Activated naive CD4-positive, alpha-beta T cell treated with anti-CD3 and anti-CD28 coated beads, Interleukin-2, amount 50 U/mL, for 72 hours (primary cell): ENCODE measurements around the gene EHD4. TPM values are rescaled to one million over a fixed set of nuclear protein-coding genes. Genes with fewer than 3 reads are reported as not detected.
A peak's percentile ranks its signal among the peaks of the same experiment; 100 is the strongest.

Source experiments
- ATAC-seq, 2 donors: fragments of 150-1000 bp; cut with Tn5 transposase; 2 replicates each; pipeline ENCODE4 v1.10.0; 2021; ENCODE audit warnings: mild to moderate bottlenecking in 2 of 2, moderate library complexity in 2 of 2
- DNase-seq, 2 donors: peaks; one replicate each; pipeline ENCODE4 v3.0.0; 2021 to 2022; ENCODE audit warnings: low spot score in 2 of 2
- H3K27ac Mint-ChIP-seq, 2 donors: one replicate each; pipeline ENCODE4 v1.8.0; 2022; ENCODE audit warnings: mild to moderate bottlenecking in 2 of 2, mixed read lengths in 2 of 2
- H3K36me3 Mint-ChIP-seq, 2 donors: one replicate each; pipeline ENCODE4 v1.8.0; 2022; ENCODE audit warnings: mixed read lengths in 2 of 2
- H3K9me3 Mint-ChIP-seq, 2 donors: one replicate each; pipeline ENCODE4 v1.8.0; 2022; ENCODE audit warnings: mixed read lengths in 2 of 2
- total RNA-seq, 2 donors: library from RNA; stranded (reverse); gene quantifications; one replicate each; pipeline ENCODE4 v1.2.3, GENCODE V29; 2022

EHD4 gene
- total RNA-seq, 2 donors from 2014 or later: 25.3 to 60.0 TPM

DNA sequence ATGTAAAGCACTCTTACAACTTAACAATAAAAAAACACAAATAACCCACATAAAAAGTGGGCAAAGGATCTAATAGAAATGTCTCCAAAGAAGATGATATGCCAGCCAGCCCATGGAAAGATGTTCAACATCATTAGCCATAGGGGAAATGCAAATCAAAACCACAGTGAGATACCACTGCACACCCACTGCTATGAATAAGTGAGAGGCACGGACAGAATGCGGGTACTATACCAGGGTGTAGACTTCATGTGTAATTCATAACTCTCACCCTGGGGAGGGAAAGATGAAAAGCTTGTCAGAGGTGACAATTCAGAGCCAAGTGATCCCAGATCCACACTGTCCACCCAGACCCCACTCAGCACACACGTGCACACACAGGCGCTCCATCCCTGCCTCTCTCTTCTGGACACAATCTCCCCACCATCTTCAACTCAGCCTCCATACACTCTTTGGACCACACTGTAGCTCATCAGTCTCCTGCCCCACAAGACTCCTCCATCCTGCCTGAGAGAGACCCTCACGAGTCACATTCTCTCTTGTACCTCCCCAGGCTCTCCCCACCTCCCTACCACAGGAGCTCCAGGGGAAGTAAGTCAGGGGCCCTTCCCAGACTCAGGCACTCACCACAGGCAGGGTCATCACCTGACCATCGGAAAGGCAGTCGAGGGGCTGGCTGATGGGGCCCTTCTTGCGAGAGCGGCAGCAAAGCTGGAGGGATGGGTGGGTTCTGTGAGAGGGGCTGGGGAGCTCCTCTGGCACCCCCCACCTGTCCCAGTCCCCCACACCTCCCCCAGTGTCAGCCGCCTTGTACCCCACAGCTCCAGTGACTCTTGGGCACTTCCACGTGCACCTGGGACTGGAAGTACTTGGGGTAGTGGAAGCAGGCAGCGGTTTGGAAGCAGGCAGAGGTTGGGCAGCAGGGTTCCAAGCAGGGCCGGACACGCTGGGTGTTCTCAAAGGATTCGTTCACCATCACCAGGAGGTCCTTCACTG lies 27.2 kb upstream of the EHD4 start:
- no peak overlapping the region for H3K27ac Mint-ChIP-seq
- peak; percentile 51 to 68 for ATAC-seq
- H3K36me3 Mint-ChIP-seq: no peaks in the 10 kb centered on the region
- DNase-seq: no peak
- no peaks in the 10 kb centered on the region for H3K9me3 Mint-ChIP-seq

- no peaks in the 10 kb centered on the region for H3K36me3 Mint-ChIP-seq
- no peaks in the 10 kb centered on the region for H3K9me3 Mint-ChIP-seq
- H3K27ac Mint-ChIP-seq: no peak overlapping the region
- DNase-seq: no peak
- no peak for ATAC-seq
Observed at GRCh38 chr15:41997845-41998244, 25.5 kb upstream of the EHD4 start.

DNA sequence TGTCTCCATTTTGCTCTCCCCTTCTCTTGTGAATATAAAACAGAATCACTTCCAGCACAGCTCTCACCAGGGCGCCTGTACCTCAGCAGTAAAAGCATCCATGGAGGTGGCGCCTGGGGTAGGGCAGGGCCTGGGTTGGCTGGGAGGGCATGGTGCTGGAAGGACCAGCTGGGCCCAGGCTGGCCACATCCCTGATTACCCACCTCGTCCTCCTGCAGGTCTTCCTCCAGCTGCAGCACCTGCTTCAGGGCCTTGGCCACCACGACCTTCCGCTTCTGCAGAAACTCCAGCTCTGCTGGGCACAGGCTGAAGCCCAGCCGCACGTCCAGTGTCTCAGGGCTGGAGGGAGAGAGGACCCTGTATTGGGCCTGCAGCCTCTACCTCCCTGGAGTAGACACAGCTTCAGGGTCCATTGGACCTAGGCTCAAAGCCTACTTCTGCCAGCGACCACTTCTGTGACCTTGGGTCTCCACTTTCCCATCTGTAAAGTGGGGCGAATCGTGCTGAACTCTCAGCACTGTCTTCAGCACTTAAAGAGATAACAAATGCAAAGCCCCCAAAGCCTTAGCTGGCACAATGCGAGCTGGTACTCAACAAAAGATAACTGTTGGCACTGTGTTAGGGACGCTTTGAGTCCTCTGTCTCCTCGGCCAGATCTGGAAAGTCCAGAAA lies 24.7 kb upstream of the EHD4 start:
- Mint-ChIP-seq H3K27ac (no peak overlapping the region), H3K36me3 (no peaks in the 10 kb centered on the region)
- ATAC-seq: no peak

DNA sequence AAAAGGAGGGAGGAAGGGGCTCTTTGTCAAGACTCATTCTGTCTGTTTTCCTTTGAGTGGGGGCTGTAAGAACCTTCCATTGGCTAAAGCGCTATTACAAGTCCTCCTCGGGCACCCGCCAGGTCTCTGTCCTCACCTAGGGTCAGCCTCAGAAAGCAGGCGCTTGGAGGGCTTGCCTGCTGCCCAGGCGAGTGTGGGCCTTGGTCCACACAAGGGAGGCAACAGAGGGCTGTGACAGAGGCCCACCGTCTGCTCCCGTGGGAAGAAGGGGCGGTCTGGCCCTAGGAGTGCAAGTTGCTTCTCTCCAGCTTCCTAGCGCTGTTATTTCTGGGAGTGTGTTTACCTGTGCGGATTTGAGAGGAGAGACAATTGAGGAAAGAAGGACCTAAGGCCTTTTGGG lies 24.0 kb upstream of the EHD4 start:
- ATAC-seq (no peak), DNase-seq (no peak)
- no peak overlapping the region for H3K27ac Mint-ChIP-seq
- H3K36me3 Mint-ChIP-seq: no peaks in the 10 kb centered on the region
- H3K9me3 Mint-ChIP-seq: no peaks in the 10 kb centered on the region

More for the DNA sequence above, 24.7 kb upstream of the EHD4 start:
- no peaks in the 10 kb centered on the region for H3K9me3 Mint-ChIP-seq
- DNase-seq: no peak

DNA sequence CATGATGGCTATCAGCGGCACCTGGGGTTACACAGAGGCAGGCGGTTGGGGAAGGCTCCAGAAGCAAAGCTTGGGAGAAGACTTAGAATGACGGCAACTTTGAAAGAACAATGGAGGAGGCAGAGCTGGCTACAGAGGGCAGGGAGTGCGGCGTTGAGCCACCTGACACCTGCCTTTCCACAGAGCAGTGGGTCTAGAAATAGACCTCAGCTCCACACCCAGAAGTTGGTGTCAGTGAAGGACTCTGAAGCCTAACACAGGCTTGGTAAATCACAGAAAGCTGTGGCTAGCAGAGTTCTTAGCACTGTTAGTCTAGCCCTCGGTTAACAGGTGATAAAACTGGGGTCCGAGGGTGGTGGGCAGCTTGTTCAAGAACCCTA lies 23.1 kb upstream of the EHD4 start:
- Mint-ChIP-seq H3K27ac (peak overlapping the region in 1 of 2 donors; percentile 45), H3K36me3 (no peaks in the 10 kb centered on the region), H3K9me3 (no peaks in the 10 kb centered on the region)
- no peak for DNase-seq
- ATAC-seq: no peak

- Mint-ChIP-seq H3K9me3 (no peaks in the 10 kb centered on the region), H3K27ac (peak overlapping the region; percentile 22 to 45), H3K36me3 (no peaks in the 10 kb centered on the region)
- ATAC-seq (no peak), DNase-seq (no peak)
Observed at GRCh38 chr15:41994772-41995475, 22.6 kb upstream of the EHD4 start.

GRCh38 chr15:41994171-41994650 lies 21.9 kb upstream of the EHD4 start:
- Mint-ChIP-seq H3K27ac (no peak overlapping the region), H3K9me3 (no peaks in the 10 kb centered on the region), H3K36me3 (no peaks in the 10 kb centered on the region)
- no peak for DNase-seq
- ATAC-seq: no peak

DNA sequence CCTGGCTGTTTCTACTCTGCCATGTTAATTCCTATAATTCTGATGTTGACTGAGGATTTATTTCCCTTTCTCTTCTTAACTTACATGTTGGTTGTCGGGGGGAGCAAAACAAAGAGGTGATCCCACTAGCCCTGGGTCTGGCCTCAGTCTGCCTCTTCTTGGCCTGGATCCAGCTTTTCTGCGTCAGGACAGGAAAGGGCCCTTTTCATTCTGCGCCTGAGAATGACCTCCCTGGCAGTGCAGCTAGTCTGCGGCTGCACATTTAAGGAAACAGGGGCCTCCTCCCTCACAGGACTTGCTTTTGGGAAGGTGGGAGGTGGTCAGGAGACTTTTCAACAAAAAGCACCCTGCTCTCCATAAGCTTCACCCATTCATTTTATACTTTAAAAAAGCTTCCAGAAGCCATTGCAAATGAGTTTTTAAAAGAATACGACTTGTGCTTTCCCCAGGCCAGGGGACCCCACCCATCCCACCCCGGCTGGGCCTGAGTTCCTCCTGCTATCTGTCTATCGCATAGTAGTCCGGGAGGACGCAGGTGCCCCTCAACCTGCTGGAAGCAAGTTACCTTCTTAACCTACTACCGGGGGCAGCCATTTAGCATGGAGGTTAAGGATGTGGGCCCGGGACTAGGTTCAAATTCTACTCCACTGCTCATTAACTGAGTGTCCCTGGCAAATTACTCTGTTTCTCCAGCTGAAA lies 21.3 kb upstream of the EHD4 start:
- DNase-seq (peak in 1 of 2 donors; percentile 7), ATAC-seq (no peak)
- Mint-ChIP-seq H3K9me3 (no peaks in the 10 kb centered on the region), H3K36me3 (no peaks in the 10 kb centered on the region), H3K27ac (no peak overlapping the region)

- ATAC-seq (no peak), DNase-seq (peak in 1 of 2 donors; percentile 9)
- Mint-ChIP-seq H3K27ac (no peak overlapping the region), H3K36me3 (no peaks in the 10 kb centered on the region), H3K9me3 (no peaks in the 10 kb centered on the region)
Observed at GRCh38 chr15:41992803-41993190, 20.4 kb upstream of the EHD4 start.

DNA sequence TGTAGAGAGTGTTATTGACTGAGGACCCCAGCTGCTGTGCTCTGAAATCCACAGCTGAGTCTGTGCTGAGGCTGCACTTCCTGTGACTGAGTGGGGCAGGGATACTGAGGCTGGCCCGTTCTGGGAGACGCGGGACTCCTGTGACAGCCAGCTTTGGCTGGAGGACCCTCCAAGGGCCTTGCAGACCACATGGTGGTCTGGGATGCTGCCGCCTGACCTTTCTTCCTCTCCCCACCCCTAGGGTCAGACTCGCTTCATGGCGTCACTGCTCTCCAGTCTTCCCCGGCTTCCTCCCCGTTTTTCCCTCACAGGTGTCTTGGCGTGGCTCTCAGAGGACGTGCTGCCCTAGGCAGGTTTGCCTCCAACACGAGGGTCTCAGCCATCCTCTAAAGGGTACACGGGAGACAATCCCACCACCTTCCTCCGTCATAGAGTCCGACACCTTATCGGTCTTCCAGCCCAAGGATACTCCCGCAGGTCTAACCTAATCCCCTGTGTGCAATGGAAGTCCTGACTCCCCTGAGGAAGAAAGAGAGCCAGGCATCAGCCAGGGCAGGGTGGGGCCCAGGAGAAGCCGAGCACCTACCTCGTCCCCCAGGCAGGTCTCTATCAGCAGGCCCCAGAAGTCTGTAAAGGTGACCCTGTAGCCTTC lies 19.9 kb upstream of the EHD4 start:
- Mint-ChIP-seq H3K36me3 (no peaks in the 10 kb centered on the region), H3K9me3 (no peaks in the 10 kb centered on the region), H3K27ac (no peak overlapping the region)
- DNase-seq (peak in 1 of 2 donors; percentile 45), ATAC-seq (no peak)

DNA sequence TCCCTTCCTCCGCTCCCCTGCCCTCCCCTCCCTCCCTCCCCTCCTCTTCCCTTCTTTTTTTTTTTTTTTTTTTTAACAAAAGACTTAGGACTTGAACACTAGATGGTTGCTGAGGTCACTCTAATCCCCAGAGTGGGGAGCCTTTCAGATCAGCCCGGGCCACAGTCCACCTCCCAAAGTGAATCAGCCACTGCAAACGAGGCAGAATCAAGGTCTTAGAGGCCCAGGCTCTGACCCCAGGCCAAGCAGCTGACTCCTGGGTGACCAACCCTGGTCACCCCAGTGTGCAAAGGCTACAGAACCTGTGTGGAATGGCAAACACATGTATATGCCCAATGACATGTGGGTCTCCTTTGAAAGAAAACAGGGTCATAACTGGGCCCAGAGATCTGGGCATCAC lies 18.3 kb upstream of the EHD4 start:
- DNase-seq (peak in 1 of 2 donors; percentile 48), ATAC-seq (no peak)
- no peak overlapping the region for H3K27ac Mint-ChIP-seq
- H3K9me3 Mint-ChIP-seq: no peaks in the 10 kb centered on the region
- H3K36me3 Mint-ChIP-seq: no peaks in the 10 kb centered on the region

DNA sequence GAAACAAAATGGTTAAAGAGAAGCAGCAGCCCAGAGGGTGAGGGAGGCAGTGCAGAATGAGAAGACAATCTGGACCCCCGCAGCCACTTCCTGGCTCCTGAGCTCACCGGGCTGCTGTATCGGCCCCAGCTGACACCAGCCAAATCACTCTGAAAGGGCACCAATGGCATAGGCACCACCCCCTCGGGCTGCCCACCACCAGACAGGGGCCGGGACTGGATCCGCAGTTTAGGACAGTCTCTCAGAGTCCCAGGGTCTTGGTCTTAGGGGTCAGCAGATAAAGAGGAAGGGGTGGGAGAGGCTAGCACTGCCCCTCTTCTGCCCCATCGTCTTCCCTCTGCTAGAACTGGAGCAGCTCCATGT lies 17.9 kb upstream of the EHD4 start:
- peak in 1 of 2 donors; percentile 44 for DNase-seq
- ATAC-seq: no peak
- no peaks in the 10 kb centered on the region for H3K36me3 Mint-ChIP-seq
- H3K27ac Mint-ChIP-seq: no peak overlapping the region
- H3K9me3 Mint-ChIP-seq: no peaks in the 10 kb centered on the region

DNA sequence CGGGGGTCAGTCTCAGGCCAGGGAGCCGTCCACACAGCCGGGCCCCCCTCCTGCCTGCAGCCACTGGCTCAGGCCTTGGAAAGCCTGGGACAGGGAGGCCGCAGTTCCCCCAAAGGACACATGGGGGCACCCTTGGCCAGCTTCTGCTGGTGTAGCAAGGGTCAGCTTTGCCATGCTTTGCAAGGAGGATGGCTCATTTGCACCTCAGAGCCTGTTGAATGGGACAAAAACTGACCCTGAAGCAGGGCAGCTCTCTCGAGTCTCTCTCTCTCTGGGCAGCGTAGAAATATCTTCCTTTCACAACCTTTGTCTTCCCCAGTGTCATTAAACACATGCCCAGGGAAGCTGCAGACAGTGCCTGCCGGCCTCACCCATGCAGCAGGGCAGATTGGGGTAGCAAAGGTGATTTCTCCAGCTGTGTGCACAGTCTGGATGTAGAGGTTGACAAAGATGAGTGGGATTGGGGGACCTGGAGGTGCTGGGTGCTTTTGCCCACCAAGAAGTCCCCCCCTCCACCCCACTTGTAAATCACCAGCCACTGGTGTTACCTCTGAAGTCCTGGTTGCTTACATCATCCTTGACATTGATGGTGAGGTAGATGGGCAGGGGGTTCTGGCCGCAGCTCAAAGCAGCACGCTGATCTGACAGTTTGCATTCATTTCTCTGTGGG lies 17.4 kb upstream of the EHD4 start:
- no peaks in the 10 kb centered on the region for H3K9me3 Mint-ChIP-seq
- ATAC-seq (peak; percentile 91 to 92), DNase-seq (peak; percentile 78 to 94)
- no peaks in the 10 kb centered on the region for H3K36me3 Mint-ChIP-seq
- no peak overlapping the region for H3K27ac Mint-ChIP-seq

DNA sequence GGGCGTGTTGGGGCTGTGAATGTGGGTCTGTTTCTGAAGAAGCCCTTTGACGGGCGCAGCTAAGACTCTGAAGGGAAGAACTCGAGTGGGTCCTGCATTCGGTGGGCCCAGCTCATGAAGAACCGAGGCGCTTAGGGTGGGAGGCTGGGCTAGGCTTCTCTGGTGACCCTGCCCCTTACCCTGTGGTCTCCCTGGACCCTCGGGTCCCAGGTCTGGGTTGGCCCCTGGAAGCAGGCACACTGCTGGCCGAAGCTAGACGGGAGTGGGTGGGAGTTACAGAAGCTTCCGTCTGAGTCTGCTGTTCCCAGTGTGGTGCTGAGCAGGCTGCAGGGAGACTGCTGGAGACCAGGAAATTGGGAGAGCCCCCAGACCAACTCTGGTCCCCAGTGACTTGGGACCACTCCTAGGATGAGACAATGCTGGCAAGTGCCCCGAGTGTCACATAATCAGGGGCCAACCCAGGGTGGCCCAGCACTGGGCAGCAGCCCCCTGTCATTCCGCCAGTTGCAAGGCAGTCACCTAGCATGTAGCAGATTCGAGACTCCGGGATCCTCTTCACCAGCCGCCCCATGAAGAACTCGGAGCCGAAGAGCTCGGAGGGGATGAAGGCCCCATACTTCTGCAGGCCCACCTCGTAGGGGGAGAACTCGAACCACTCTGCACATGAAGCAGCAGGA lies 16.7 kb upstream of the EHD4 start:
- H3K36me3 Mint-ChIP-seq: no peaks in the 10 kb centered on the region
- ATAC-seq (peak in 1 of 2 donors; percentile 16), DNase-seq (peak in 1 of 2 donors; percentile 45)
- peak overlapping the region in 1 of 2 donors; percentile 31 for H3K27ac Mint-ChIP-seq
- no peaks in the 10 kb centered on the region for H3K9me3 Mint-ChIP-seq

DNA sequence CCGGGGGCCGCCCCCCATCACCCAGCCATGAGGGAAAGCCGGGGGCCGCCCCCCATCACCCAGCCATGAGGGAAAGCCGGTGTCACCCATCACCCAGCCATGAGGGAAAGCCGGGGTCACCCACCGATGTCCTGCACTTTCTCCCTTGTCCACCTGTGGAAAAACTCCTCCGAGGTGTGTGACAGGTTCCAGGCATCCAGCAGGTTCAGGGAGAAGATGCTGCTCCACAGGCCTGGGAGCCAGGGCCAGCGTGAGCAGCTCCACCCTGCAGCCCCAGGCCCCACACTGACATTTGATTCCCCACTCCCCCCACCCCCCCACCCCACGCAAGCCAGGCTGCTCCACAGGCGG lies 15.5 kb upstream of the EHD4 start:
- no peaks in the 10 kb centered on the region for H3K36me3 Mint-ChIP-seq
- ATAC-seq (no peak), DNase-seq (peak in 1 of 2 donors; percentile 9)
- H3K27ac Mint-ChIP-seq: no peak overlapping the region
- H3K9me3 Mint-ChIP-seq: no peaks in the 10 kb centered on the region
